Brain microvascular endothelial cell (primary cell): ENCODE data around the gene ELFN1.

ENCODE experiments used
- DNase-seq: peaks from one replicate; pipeline ENCODE4 v3.0.0-alpha.2; 2020
- H3K27ac ChIP-seq: fragments of 250-450 bp; sonication (Bioruptor Pico); 2 replicates; pipeline ENCODE4 v1.5.1; 2020; ENCODE audit warnings: mild to moderate bottlenecking, moderate library complexity
- H3K27me3 ChIP-seq: fragments of 250-450 bp; sonication (Bioruptor Pico); replicated peaks from 2 replicates; pipeline ENCODE4 v1.5.1; 2020; ENCODE audit warnings: mild to moderate bottlenecking
- H3K36me3 ChIP-seq: fragments of 250-450 bp; sonication (Bioruptor Pico); replicated peaks from 2 replicates; pipeline ENCODE4 v1.5.1; 2020; ENCODE audit warnings: mild to moderate bottlenecking
- H3K4me3 ChIP-seq: 2 replicates; pipeline ENCODE4 v1.5.1; 2011; ENCODE audit warnings: low read depth, mild to moderate bottlenecking, control low read depth, low read length, moderate library complexity
- in situ Hi-C: cut with HindIII; loops from 2 replicates; pipeline ENCODE4 v1.10.0; 2017; ENCODE audit warnings: low sequenced_read_pairs, low pct_ligation_motif_present
- TF ChIP-seq, protein P1 (sequence below): IDR thresholded peaks from 2 replicates; pipeline ENCODE4 v1.5.1; 2011; ENCODE audit warnings: low read depth, mild to moderate bottlenecking, moderate library complexity, low read length, control low read depth, inconsistent platforms; ENCODE audit errors: missing control alignments

The ELFN1 gene

DNA sequence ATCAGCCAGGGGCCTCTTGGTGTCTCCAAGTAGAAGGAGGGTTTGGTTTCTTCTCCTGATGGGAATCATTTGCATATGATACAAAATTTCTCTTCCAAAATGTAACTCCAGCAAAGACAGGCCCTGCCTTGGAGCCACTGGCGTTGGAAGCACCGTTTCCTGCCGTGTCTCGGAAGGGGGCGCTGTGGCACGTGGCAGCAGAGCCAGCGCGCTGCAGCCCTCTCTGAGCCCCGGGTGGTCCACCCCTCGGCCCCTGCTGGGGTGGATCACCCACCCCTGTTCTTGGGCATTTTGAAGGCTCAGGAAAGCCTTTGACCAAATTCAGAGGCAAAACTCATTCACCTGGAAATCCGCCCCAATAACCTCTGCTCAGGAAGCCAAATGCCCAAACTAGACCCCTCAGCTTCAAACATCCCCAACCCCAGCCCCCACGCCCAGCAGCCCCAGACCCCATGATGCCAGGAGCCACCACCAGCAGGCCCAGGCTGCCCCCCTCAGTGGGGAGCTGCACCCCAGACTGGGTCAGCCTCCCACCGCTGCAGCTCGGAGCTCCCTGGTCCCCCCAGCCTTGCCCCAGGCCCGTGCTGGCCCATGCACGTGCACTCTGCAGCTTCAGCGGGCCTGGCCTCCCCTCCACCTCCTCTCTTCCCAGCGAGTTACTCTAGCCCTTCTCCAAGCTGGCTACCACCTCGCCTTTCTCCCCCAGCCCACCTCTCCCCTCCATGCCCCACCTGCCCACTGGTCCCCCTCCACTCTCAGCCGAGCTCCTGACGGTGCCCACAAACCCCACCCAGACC lies 29.5 kb upstream of the ELFN1 start:
- H3K36me3 ChIP-seq, result no peaks in the 10 kb centered on the region
- in situ Hi-C loops, result no loop called here
- no peak for DNase-seq
- no peak overlapping the region for H3K4me3 ChIP-seq
- peaks cover 4% of the 10 kb centered on the region for H3K27me3 ChIP-seq
- no peak overlapping the region for H3K27ac ChIP-seq
- TF ChIP-seq, protein P1, sequence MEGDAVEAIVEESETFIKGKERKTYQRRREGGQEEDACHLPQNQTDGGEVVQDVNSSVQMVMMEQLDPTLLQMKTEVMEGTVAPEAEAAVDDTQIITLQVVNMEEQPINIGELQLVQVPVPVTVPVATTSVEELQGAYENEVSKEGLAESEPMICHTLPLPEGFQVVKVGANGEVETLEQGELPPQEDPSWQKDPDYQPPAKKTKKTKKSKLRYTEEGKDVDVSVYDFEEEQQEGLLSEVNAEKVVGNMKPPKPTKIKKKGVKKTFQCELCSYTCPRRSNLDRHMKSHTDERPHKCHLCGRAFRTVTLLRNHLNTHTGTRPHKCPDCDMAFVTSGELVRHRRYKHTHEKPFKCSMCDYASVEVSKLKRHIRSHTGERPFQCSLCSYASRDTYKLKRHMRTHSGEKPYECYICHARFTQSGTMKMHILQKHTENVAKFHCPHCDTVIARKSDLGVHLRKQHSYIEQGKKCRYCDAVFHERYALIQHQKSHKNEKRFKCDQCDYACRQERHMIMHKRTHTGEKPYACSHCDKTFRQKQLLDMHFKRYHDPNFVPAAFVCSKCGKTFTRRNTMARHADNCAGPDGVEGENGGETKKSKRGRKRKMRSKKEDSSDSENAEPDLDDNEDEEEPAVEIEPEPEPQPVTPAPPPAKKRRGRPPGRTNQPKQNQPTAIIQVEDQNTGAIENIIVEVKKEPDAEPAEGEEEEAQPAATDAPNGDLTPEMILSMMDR, result peak; percentile 37

DNA sequence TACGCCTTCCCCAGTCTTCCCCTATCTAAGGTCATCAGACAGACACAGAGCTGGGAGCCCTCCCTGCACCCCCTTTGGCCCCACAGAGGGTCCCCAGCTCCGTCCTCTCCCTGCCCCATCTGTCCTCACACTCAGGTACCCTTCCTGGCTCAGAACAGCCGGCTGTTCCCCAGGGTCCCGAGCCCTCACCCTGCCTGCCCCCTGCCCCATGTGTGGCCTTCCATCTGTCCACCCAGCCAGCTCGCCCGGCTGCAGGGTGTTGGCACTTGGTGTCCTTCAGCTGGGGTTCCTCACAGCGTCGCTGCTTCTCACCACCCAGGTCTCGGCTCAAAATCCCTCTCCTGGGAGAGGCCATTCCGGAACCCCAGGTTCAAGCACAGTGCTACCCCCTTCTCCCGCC lies 28.9 kb upstream of the ELFN1 start:
- in situ Hi-C loops, result no loop called here
- no peak overlapping the region for H3K27ac ChIP-seq
- TF ChIP-seq, protein P1, result no peak
- no peak overlapping the region for H3K4me3 ChIP-seq
- no peak for DNase-seq
- H3K27me3 ChIP-seq, result peaks cover 4% of the 10 kb centered on the region
- H3K36me3 ChIP-seq, result no peaks in the 10 kb centered on the region

DNA sequence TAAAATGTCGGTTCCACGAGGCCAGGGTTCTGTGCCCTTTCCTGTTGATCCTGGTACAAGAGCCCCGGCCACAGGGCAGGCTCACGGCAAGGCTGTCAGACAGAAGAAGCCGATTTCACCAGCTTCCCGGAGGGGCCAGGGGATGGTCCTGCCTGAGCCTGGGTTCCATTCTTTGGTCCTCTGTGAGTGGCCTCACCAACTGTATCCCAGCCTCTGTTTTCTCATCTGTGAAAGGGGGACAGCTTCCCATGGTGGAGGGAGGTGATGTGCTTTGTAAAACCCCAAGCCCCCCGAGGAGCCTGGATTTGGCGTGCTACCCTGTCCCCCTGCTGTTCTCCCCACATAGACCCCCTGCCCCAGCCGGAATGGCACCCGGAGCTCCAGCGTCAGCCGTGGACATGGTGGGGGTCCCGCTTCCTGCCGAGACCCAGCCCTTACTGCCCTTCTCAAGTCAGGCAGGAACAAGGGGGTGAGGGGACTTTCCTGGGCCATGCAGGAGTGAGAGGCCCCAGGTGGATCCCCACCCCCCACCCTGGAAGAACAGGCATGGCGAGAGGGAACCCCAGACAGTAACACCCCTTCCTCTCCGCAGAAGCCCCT lies 28.3 kb upstream of the ELFN1 start:
- no peaks in the 10 kb centered on the region for H3K36me3 ChIP-seq
- peaks cover 9% of the 10 kb centered on the region for H3K27me3 ChIP-seq
- no peak for DNase-seq
- no peak overlapping the region for H3K27ac ChIP-seq
- in situ Hi-C loops, result no loop called here
- H3K4me3 ChIP-seq, result no peak overlapping the region
- TF ChIP-seq, protein P1, result no peak

DNA sequence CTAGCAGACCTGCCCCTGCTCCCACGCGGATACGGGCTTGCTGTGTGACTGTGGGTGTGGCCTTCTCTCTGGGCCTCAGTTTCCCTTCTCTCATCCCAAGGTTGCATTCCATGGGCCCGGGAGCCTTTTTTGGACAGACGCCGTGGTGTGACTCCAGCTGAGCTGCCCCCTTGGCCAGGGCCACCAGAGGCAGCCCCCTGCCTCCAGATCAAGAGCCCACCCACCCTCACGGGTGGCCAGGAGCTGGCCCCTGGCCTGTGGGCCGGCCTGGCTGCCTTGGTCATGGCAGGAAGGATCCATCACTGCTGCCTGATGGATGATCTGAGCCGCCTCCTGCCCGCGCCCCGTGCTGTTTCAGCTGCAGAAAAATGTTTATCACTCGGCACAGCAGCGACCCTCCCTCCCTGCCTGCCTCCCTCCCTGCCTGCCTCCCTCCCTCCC lies 27.8 kb upstream of the ELFN1 start:
- H3K27me3 ChIP-seq, result peaks cover 12% of the 10 kb centered on the region
- no peak overlapping the region for H3K27ac ChIP-seq
- no peak overlapping the region for H3K4me3 ChIP-seq
- in situ Hi-C loops, result no loop called here
- no peaks in the 10 kb centered on the region for H3K36me3 ChIP-seq
- TF ChIP-seq, protein P1, result no peak
- DNase-seq, result no peak

DNA sequence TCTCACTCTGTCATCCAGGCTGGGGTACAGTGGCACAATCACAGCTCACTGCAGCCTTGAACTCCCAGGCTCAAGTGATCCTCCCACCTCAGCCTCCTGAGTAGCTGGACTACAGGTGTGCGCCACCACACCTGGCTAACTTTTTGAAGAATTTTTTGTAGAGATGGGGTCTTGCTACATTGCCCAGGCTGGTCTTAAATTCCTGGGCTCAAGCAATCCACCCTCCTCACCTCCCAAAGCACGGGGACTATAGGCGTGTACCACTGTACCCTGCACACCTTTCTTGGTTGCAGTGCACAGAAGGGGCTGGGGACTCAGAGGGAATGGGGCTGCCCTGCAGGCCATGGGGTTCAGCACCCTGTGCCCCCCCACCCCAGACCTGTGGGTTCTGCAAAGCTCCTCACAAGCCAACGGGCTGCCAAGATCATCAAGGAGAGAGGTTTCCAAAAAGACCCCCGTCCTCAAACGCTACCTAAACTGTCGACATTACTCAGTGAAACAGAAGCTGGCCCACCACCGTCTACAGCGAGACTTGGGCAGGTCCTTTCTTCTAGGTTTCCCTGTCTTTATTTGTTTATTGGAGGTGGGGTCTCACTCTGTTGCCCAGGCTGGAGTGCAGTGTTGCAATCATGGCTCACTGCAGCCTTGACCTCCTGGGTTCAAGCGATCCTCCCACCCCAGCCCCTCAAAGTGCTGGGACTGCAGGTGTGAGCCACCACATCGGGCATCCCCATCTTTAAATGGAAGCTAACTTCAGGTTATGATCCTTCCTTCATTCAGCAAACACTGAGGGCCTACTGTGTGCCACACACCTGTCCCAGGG lies 26.6 kb upstream of the ELFN1 start:
- Histone ChIP-seq H3K27me3 (peaks cover 20% of the 10 kb centered on the region), H3K27ac (no peak overlapping the region), H3K36me3 (no peaks in the 10 kb centered on the region), H3K4me3 (no peak overlapping the region)
- TF ChIP-seq, protein P1, result no peak
- in situ Hi-C loops, result no loop called here
- no peak for DNase-seq
